A549 (cell line): ENCODE measurements around the gene STK33. TPM values are rescaled to one million over a fixed set of nuclear protein-coding genes. Genes with fewer than 3 reads are reported as not detected.

Experiments
- ATAC-seq, 2 experiments: fragments of 200-7000 bp in 1 of 2; fragments of >200 bp in 1 of 2; cut with Nextera tagmentation in 1 of 2; cut with Tn5 transposase in 1 of 2; 3 replicates each; pipeline versions ENCODE4 v1.8.0 to v1.9.1; 2018 to 2020; ENCODE audit warnings: mild to moderate bottlenecking in 1 of 2, moderate library complexity in 1 of 2
- CTCF ChIA-PET: fragments of 300-600 bp; sonication (Branson Sonifier 250); formaldehyde crosslinking; extraction: SDS; loops from one replicate; lab custom pipeline; 2021; ENCODE audit warnings: antibody characterized with exemption, inconsistent platforms; lab: Yijun Ruan, JAX
- POLR2A ChIA-PET: fragments of 350-600 bp; formaldehyde crosslinking; extraction: SDS; loops from one replicate; lab custom pipeline; 2021; ENCODE audit warnings: antibody characterized with exemption, inconsistent platforms; lab: Yijun Ruan, JAX
- DNase-seq, 2 experiments: peaks; one replicate each; pipeline versions ENCODE4 v3.0.0 to v3.0.0-alpha.2; 2011 to 2016; ENCODE audit warnings: low read depth in 1 of 2, low spot score in 1 of 2
- FAIRE-seq: peaks from 2 replicates; lab custom pipeline; 2011; peaks lifted over from hg19 to GRCh38; lab: Jason Lieb, UNC
- H3K27ac ChIP-seq, 2 experiments: fragments of >200 bp; sonication (Bioruptor Twin); formaldehyde crosslinking; 3 replicates each; pipeline ENCODE4 v1.5.1; 2016 to 2017
- H3K4me1 ChIP-seq: fragments of >200 bp; sonication (Bioruptor Twin); formaldehyde crosslinking; 3 replicates; pipeline ENCODE4 v1.6.1; 2016
- H3K4me2 ChIP-seq: fragments of >200 bp; sonication (Bioruptor Twin); formaldehyde crosslinking; 3 replicates; pipeline ENCODE4 v1.6.1; 2016
- H3K4me3 ChIP-seq: fragments of >200 bp; sonication (Bioruptor Twin); formaldehyde crosslinking; 3 replicates; pipeline ENCODE4 v1.5.1; 2016
- H3K9me3 ChIP-seq: fragments of >200 bp; sonication (Bioruptor Twin); formaldehyde crosslinking; 3 replicates; pipeline ENCODE4 v1.6.1; 2016
- CBX8 ChIP-seq: fragments of 200-600 bp; sonication (generic); IDR thresholded peaks from 2 replicates; pipeline ENCODE4 v1.6.1; 2016
- CHD2 ChIP-seq: fragments of 150-350 bp; IDR thresholded peaks from 2 replicates; pipeline ENCODE4 v1.6.1; 2014; ENCODE audit warnings: low read length; ENCODE audit not compliant: partially characterized antibody
- EHMT2 ChIP-seq: fragments of 200-600 bp; sonication (generic); IDR thresholded peaks from 2 replicates; pipeline ENCODE4 v1.6.1; 2016; ENCODE audit warnings: antibody characterized with exemption, low read depth, mild to moderate bottlenecking, moderate library complexity
- EP300 ChIP-seq, 2 experiments: fragments of >200 bp; sonication (Bioruptor Twin); formaldehyde crosslinking; IDR thresholded peaks; 2 replicates in 1 of 2; 3 replicates in 1 of 2; pipeline ENCODE4 v1.6.1; 2016 to 2017
- ESRRA ChIP-seq: fragments of 150-350 bp; IDR thresholded peaks from 2 replicates; pipeline ENCODE4 v1.6.1; 2014; ENCODE audit warnings: mild to moderate bottlenecking, low read length, borderline replicate concordance
- FOSB ChIP-seq: fragments of 250-450 bp; sonication (Bioruptor Pico); IDR thresholded peaks from 2 replicates; pipeline ENCODE4 v1.5.0; 2020; ENCODE audit warnings: mild to moderate bottlenecking, moderate library complexity
- HOXB13 ChIP-seq: fragments of 250-450 bp; sonication (Bioruptor Pico); IDR thresholded peaks from 2 replicates; pipeline ENCODE4 v1.5.0; 2020; ENCODE audit warnings: low read depth, mild to moderate bottlenecking, moderate library complexity
- HOXB5 ChIP-seq: fragments of 250-450 bp; sonication (Bioruptor Pico); IDR thresholded peaks from 2 replicates; pipeline ENCODE4 v1.5.0; 2020; ENCODE audit warnings: mild to moderate bottlenecking, moderate library complexity
- JUN ChIP-seq, 2 experiments: fragments of >200 bp; sonication (Bioruptor Twin); formaldehyde crosslinking; IDR thresholded peaks; 2 replicates in 1 of 2; 3 replicates in 1 of 2; pipeline ENCODE4 v1.6.1; 2016 to 2017
- KDM1A ChIP-seq: fragments of 200-600 bp; sonication (generic); IDR thresholded peaks from 2 replicates; pipeline ENCODE4 v1.6.1; 2016; ENCODE audit warnings: low read depth, mild to moderate bottlenecking
- KDM5A ChIP-seq: fragments of 200-600 bp; sonication (generic); IDR thresholded peaks from 2 replicates; pipeline ENCODE4 v1.6.1; 2016; ENCODE audit warnings: antibody characterized with exemption, mild to moderate bottlenecking
- MYC ChIP-seq: IDR thresholded peaks from 2 replicates; pipeline ENCODE4 v1.6.1; 2012; ENCODE audit warnings: mild to moderate bottlenecking, inconsistent platforms, low read length, improper control_type of control experiment, borderline replicate concordance
- RNF2 ChIP-seq: fragments of 200-600 bp; sonication (generic); IDR thresholded peaks from 2 replicates; pipeline ENCODE4 v1.6.1; 2016; ENCODE audit warnings: low read depth, mild to moderate bottlenecking, antibody characterized with exemption, moderate library complexity, borderline replicate concordance
- ZC3H11A ChIP-seq: fragments of 450-650 bp; IDR thresholded peaks from 2 replicates; pipeline ENCODE4 v1.6.1; 2014; ENCODE audit warnings: antibody characterized with exemption, mild to moderate bottlenecking
- ZFP36 ChIP-seq: fragments of 450-650 bp; IDR thresholded peaks from 2 replicates; pipeline ENCODE4 v1.6.1; 2014; ENCODE audit warnings: borderline replicate concordance; ENCODE audit not compliant: partially characterized antibody
- WGBS: methylation state at CpG from one replicate; pipeline ENCODE4 v1.1.6; 2017; ENCODE audit errors: missing lambda C conversion rate; 5-methylcytosine and 5-hydroxymethylcytosine counted together
- polyA plus RNA-seq, 4 experiments: library from polyadenylated mRNA; depleted of rRNA in 3 of 4; stranded (reverse); fragments of >200 nt; fragmentation: RNase III in 1 of 4; extraction: RNeasy Plus Mini Kit Qiagen cat#74134 plus additional on column Dnase treatment in 1 of 4; gene quantifications; 2 replicates in 3 of 4; 3 replicates in 1 of 4; pipeline ENCODE4 v1.2.3, GENCODE V29; 2011 to 2017
- TF ChIP-seq, protein P1 (sequence below): IDR thresholded peaks from 2 replicates; pipeline ENCODE4 v1.6.1; 2012; ENCODE audit warnings: low read depth, borderline replicate concordance
- TF ChIP-seq, protein P2 (sequence below): fragments of 150-350 bp; IDR thresholded peaks from 2 replicates; pipeline ENCODE4 v1.6.1; 2014; ENCODE audit warnings: low read depth, mild to moderate bottlenecking, low read length
- TF ChIP-seq, protein P3 (sequence below): fragments of 250-450 bp; sonication (Bioruptor Pico); IDR thresholded peaks from 2 replicates; pipeline ENCODE4 v1.5.0; 2020; ENCODE audit warnings: low read depth, mild to moderate bottlenecking, moderate library complexity
- TF ChIP-seq, protein P4 (sequence below): fragments of >200 bp; sonication (Bioruptor Twin); formaldehyde crosslinking; IDR thresholded peaks from 3 replicates; pipeline ENCODE4 v1.6.1; 2016
- TF ChIP-seq, protein P5 (sequence below): IDR thresholded peaks from 2 replicates; pipeline ENCODE4 v1.6.1; 2012
- TF ChIP-seq, protein P6 (sequence below): fragments of 250-450 bp; sonication (Bioruptor Pico); IDR thresholded peaks from 2 replicates; pipeline ENCODE4 v1.5.0; 2021; ENCODE audit warnings: mild to moderate bottlenecking, moderate library complexity, borderline replicate concordance
- TF ChIP-seq, protein P7 (sequence below): fragments of 450-650 bp; IDR thresholded peaks from 2 replicates; pipeline ENCODE4 v1.6.1; 2014; ENCODE audit warnings: antibody characterized with exemption

Gene STK33
- polyA plus RNA-seq, 2 of the 4 experiments (the other 2 are of a cell fraction) = 5.2 to 5.8 TPM

DNA sequence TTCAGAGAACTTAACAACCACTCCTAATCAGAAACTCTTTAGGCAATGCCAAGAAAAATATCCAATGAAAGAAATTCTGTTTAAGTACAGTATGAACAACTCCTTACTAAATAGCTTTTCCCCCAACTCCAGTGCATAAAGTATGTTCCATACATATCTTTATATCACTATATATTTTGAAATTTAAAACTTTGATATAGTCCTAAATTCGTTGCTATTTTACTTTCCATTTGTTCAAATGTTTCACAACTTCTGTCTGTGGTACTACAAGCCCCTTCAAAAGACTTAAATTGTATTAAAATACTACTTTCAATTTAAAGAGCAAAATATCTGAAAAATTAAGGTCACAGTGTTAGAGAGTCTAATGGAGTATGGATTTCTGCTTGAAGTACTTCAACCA, 52.6 kb downstream of the STK33 start:
- no peaks in the 10 kb centered on the region for H3K9me3 ChIP-seq
- 3% methylated on average over 1 of the region's 1 CpG for WGBS
- no peak overlapping the region for H3K4me3 ChIP-seq
- POLR2A ChIA-PET = no interaction called here
- no peaks in the 10 kb centered on the region for H3K4me1 ChIP-seq
- TF ChIP-seq ESRRA (no peak), ZFP36 (no peak), CHD2 (no peak), KDM1A (no peak), KDM5A (no peak), HOXB5 (CRISPR knock-in tag) (no peak), EP300 (IDR thresholded peaks at IDR 0.05) (no peak), MYC (no peak), RNF2 (0 out of 2 replicates have a peak, but pooled peaks have one; percentile 82), CBX8 (peak; percentile 41; the same call in 1 of the 2 replicates)
- TF ChIP-seq, protein P1, sequence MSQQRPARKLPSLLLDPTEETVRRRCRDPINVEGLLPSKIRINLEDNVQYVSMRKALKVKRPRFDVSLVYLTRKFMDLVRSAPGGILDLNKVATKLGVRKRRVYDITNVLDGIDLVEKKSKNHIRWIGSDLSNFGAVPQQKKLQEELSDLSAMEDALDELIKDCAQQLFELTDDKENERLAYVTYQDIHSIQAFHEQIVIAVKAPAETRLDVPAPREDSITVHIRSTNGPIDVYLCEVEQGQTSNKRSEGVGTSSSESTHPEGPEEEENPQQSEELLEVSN = no peak
- TF ChIP-seq, protein P2, sequence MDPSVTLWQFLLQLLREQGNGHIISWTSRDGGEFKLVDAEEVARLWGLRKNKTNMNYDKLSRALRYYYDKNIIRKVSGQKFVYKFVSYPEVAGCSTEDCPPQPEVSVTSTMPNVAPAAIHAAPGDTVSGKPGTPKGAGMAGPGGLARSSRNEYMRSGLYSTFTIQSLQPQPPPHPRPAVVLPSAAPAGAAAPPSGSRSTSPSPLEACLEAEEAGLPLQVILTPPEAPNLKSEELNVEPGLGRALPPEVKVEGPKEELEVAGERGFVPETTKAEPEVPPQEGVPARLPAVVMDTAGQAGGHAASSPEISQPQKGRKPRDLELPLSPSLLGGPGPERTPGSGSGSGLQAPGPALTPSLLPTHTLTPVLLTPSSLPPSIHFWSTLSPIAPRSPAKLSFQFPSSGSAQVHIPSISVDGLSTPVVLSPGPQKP = no peak
- TF ChIP-seq, protein P3, sequence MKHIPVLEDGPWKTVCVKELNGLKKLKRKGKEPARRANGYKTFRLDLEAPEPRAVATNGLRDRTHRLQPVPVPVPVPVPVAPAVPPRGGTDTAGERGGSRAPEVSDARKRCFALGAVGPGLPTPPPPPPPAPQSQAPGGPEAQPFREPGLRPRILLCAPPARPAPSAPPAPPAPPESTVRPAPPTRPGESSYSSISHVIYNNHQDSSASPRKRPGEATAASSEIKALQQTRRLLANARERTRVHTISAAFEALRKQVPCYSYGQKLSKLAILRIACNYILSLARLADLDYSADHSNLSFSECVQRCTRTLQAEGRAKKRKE (CRISPR knock-in tag) = no peak
- CTCF ChIA-PET = interaction anchor here (0.6 kb wide), 1 partner anchor 14 kb away, joined by 3 read pairs; no protein-coding TSS in a partner anchor
- no peak overlapping the region for H3K27ac ChIP-seq
- no peak overlapping the region for H3K4me2 ChIP-seq
- ATAC-seq (no peak), FAIRE-seq (no peak), DNase-seq (no peak)

DNA sequence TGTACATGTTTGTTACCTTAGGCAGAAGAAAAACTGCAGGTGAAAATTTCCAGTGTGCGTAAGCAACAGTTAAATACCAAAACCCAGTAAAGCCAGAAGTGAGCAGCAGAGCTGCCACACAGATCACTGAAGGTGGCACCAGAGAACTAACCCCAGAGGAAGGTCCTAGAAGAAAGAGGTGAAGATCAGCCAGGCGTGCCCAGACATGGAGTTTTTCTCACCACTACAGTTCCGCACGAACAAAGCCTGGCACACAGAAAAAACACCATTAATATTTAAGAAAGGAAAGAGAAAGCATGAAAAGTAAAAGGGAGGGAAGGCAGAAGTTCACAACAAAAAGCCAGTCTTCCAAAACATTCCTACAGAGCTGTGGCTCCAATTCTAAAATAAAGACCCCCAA, 60.7 kb downstream of the STK33 start:
- CTCF ChIA-PET = no interaction called here

More for the DNA sequence above, 60.7 kb downstream of the STK33 start:
- TF ChIP-seq, protein P4, sequence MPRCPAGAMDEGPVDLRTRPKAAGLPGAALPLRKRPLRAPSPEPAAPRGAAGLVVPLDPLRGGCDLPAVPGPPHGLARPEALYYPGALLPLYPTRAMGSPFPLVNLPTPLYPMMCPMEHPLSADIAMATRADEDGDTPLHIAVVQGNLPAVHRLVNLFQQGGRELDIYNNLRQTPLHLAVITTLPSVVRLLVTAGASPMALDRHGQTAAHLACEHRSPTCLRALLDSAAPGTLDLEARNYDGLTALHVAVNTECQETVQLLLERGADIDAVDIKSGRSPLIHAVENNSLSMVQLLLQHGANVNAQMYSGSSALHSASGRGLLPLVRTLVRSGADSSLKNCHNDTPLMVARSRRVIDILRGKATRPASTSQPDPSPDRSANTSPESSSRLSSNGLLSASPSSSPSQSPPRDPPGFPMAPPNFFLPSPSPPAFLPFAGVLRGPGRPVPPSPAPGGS = no peak
- no peak for TF ChIP-seq EHMT2
- TF ChIP-seq HOXB13 (CRISPR knock-in tag) = no peak
- TF ChIP-seq, protein P5, sequence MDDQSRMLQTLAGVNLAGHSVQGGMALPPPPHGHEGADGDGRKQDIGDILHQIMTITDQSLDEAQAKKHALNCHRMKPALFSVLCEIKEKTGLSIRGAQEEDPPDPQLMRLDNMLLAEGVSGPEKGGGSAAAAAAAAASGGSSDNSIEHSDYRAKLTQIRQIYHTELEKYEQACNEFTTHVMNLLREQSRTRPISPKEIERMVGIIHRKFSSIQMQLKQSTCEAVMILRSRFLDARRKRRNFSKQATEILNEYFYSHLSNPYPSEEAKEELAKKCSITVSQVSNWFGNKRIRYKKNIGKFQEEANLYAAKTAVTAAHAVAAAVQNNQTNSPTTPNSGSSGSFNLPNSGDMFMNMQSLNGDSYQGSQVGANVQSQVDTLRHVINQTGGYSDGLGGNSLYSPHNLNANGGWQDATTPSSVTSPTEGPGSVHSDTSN = no peak
- TF ChIP-seq, protein P6, sequence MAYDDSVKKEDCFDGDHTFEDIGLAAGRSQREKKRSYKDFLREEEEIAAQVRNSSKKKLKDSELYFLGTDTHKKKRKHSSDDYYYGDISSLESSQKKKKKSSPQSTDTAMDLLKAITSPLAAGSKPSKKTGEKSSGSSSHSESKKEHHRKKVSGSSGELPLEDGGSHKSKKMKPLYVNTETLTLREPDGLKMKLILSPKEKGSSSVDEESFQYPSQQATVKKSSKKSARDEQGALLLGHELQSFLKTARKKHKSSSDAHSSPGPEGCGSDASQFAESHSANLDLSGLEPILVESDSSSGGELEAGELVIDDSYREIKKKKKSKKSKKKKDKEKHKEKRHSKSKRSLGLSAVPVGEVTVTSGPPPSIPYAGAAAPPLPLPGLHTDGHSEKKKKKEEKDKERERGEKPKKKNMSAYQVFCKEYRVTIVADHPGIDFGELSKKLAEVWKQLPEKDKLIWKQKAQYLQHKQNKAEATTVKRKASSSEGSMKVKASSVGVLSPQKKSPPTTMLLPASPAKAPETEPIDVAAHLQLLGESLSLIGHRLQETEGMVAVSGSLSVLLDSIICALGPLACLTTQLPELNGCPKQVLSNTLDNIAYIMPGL (CRISPR knock-in tag) = no peak
- TF ChIP-seq FOSB (CRISPR knock-in tag) = no peak
- TF ChIP-seq, protein P7, sequence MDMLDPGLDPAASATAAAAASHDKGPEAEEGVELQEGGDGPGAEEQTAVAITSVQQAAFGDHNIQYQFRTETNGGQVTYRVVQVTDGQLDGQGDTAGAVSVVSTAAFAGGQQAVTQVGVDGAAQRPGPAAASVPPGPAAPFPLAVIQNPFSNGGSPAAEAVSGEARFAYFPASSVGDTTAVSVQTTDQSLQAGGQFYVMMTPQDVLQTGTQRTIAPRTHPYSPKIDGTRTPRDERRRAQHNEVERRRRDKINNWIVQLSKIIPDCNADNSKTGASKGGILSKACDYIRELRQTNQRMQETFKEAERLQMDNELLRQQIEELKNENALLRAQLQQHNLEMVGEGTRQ = no peak
- no peak for TF ChIP-seq KDM1A
- no peak for TF ChIP-seq RNF2
- no peak for TF ChIP-seq JUN (IDR thresholded peaks at IDR 0.05)
- no peak for TF ChIP-seq ZC3H11A
- no peak for TF ChIP-seq CHD2
- TF ChIP-seq, protein P2 = no peak
- Histone ChIP-seq H3K4me3 (no peak overlapping the region), H3K9me3 (no peaks in the 10 kb centered on the region), H3K4me1 (no peaks in the 10 kb centered on the region), H3K27ac (no peak overlapping the region), H3K4me2 (no peak overlapping the region)
- FAIRE-seq (no peak), DNase-seq (no peak), ATAC-seq (no peak)
- POLR2A ChIA-PET = no interaction called here
- 87% methylated on average over 4 of the region's 4 CpGs for WGBS
